Stimulated activated CD4-positive, alpha-beta T cell treated with anti-CD3 and anti-CD28 coated beads, Interleukin-15, amount 100 ng/mL, for 24 hours (primary cell): ENCODE data around the gene TSPAN9.

ENCODE experiments used
- DNase-seq: peaks from one replicate; pipeline ENCODE4 v3.0.0-alpha.2; 2020

TSPAN9 gene

DNA sequence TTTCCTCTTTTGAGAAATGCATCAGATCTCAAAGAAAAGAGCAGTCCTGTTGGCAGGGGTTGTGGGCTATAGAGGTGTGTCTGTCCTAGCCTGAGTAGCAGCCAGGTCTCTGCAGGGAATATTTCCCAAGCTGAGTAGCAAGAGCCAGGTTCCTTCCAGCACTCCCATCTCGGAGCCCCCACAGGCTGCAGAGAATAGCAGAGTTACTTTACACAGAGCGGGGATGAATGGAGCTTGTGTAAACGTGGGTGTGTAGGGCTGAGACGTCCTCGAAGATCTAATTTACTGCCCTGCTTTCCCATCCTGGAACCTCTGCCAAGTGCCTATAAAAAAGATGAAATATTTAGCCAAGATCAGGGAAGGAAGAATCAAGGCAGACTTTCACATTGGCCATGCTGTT is 156.6 kb downstream of the TSPAN9 start:
- no peak for DNase-seq

DNA sequence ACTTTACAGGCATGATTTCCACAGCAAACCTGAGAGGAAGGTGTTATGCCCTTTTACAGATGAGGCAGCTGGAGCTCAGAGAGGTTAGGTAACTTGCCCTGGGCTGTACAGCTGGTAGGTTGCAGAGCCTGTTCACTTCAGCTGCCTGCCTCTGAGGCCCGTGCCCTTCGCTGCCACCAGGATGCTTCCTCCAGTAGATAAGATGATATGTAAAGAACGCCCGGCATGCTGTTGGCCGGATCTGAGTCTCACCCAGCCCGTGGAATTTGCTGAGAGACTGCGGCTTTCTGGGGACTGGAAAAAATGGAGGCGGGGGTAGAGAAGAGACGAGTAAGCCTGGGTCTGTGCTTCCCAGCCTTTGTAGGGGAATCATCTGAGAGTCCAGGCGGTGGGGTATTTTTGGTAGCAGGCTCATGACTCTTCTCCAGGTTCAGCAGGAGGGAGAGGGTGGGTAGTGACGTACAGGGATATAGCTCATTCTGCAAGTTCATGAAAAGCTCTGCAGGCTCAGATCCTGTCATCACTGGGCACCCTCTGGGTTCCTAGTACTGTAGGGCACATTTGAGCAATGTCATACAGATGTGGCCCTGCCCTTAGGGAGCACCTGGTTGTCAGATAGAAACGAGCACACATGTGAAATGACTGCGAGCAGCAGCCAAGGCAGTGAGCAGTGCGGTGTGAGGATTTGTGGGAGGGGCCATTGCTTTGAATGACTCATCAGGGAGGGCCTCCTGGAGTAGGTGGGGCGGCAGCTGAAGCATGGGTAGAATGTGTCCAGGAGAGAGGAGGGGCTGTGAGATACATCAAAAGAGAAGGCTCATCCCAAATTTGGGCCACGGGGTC is 159.4 kb downstream of the TSPAN9 start:
- DNase-seq: peak; percentile 33

GRCh38 chr12:3238196-3238595 is 161.0 kb downstream of the TSPAN9 start:
- DNase-seq: no peak

- DNase-seq: no peak
Observed at GRCh38 chr12:3241621-3242020, 164.4 kb downstream of the TSPAN9 start.

- no peak for DNase-seq
Observed at GRCh38 chr12:3242199-3242863, 165.2 kb downstream of the TSPAN9 start.

DNA sequence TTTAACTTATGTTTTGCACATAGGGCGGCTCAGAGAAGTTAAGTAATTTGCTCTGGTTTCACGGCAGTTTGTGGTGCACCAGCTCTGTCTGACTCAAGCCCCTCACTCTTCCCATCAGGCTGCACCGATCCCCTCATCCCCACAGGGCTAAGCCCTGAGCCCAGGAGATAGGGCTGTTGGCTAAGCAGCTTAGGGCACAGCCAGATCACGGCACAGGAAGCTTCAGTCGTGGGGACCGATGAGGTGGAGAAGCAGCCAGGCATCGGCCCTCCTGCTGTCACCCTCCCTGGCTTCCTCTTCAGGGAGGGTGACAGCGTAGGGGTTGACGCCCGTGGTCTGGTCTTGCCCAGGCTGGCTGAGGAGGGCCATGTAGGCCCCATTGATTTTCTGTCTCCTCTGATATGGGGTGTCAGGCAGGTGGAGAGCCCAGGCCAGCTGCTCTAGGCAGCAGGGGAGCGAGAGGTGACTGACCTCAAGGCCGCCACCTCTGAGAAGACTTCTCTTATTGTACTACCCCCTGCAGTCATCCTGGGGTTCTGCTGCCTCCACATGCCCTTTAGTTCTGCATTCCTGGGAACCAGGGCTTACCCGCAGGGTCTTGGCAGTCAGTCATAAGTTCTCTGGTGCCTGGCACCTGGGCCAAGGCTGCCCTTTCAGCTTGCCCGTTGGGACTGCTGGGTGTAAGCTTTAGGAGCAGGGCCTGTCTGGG is 166.4 kb downstream of the TSPAN9 start:
- DNase-seq: no peak

- DNase-seq: no peak
Observed at GRCh38 chr12:3244219-3244750, 167.1 kb downstream of the TSPAN9 start.

GRCh38 chr12:3246253-3246652 is 169.1 kb downstream of the TSPAN9 start:
- DNase-seq: no peak

DNA sequence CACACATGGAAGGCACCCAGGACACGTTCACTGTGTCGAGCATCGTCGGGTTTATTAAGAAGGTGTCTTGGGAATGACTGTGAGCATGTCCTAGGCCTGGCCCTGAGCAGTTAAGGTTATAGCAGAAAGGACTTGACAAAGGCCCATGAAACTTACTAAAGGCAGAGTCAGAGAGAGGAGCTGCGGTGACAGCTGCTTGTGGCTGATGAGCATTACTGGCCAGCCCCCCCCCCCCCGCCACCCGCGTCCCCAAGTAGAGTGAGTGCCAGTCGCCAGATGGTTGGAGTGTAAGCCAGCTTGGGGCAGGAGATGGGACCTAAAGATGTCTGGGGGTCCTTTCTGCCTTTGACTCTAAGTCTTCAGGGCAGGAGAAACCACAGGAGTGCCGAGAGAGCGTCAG is 169.9 kb downstream of the TSPAN9 start:
- DNase-seq: no peak

DNA sequence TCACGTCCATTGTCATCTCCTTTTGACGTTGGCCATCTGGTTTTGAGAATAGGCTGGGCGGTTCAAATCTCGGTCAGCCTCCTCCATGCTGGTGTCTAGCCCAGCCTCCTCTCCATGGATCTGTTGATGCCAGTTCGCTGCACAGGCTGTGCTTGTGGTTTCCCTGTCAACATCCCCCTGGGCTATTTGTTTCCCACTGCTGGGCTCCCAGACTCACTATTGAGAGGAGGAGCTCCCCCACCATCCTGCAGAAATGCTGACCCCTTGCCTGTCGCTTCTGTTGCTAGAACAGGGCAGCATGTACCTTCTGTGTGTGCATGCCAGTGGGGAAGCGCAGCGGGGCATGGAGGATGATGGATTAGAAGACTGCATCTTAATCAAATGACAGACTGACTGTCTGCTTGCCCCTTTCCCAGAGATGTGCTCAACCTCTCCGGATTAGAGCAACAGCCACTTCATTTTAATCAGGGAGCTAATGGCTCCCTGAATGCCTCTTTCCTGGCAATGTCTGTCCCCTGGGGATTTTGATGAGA is 170.5 kb downstream of the TSPAN9 start:
- DNase-seq: no peak

- no peak for DNase-seq
Observed at GRCh38 chr12:3249081-3249800, 172.1 kb downstream of the TSPAN9 start.

- no peak for DNase-seq
Observed at GRCh38 chr12:3250034-3250433, 172.9 kb downstream of the TSPAN9 start.

GRCh38 chr12:3250576-3250975 is 173.4 kb downstream of the TSPAN9 start:
- no peak for DNase-seq

GRCh38 chr12:3251067-3251466 is 173.9 kb downstream of the TSPAN9 start:
- DNase-seq: no peak

GRCh38 chr12:3251691-3252090 is 174.5 kb downstream of the TSPAN9 start:
- DNase-seq: no peak

- no peak for DNase-seq
Observed at GRCh38 chr12:3252450-3252891, 175.3 kb downstream of the TSPAN9 start.

DNA sequence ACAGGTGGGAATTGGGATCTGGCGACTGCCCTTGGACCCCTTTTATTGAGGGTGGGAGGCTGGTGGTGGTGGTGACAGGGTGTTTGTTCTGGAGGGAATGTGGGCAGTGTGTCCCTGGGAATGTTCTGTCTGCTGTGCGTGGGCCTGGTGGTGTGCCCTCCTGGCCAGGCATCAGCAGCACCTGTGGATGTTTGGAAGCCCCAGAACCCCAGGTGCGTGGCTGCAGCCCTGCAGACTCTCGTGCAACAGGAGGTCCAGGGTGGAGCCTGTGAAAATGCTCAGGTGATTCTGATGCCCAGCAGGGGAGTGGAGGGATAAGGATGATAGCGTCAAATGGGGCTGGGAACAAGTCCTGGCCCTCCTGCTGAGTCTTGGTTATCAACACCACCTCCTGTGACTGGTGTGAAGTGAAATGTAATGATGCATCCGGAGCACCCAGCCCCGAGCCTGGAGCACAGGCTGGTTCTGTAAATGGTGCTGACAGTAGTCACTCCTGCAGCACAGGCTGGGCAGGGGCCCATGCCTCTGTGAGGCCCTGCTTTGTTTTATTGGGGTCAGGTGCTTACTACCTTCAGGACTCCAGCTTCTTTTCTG is 176.6 kb downstream of the TSPAN9 start:
- no peak for DNase-seq

DNA sequence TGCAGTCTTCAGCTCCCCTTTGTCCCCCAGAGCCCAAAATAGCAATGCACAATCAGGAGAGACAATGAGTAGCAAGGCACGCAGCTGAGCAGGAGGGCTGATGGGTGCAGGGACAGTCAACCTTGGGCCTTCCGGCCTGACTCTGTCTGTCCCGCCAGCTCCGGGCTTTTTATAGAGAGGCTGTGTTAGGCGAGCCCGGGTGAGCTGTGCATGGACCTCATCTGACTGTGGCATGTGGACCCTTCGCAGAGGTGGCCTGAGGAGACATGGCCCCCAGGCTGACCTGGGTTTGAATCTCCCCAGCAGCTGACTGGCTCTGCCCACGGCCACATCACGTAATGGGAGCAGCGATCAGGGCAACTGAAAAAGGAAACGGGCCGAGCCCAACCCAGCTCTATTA is 177.9 kb downstream of the TSPAN9 start:
- no peak for DNase-seq

DNA sequence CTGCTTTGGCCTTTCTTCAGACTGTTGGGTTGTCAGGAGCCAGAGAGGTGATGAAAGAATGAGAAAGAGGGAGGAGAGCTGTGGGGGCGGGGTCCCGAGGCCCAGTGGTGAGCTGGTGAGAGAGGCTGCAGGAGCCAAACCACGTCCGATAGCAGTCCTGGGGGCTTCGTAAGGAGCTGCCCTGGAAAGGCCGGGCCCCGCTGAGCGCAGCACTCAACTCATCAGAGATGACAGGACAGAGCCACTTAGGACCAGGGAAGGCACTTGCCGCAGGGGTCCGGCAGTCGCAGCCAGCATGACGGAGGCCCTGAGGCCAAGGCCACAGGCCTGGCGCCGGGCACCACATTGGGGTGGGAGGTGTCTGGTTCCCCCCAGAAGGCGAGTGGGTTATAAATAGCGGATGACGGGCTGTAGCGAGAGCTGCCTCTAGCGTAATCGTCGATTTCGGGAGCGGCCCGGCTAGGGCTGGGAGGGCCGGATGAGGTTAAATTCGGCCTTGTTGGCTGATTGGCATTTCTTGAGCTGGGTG is 179.0 kb downstream of the TSPAN9 start:
- no peak for DNase-seq

- no peak for DNase-seq
Observed at GRCh38 chr12:3257411-3257810, 180.2 kb downstream of the TSPAN9 start.

- DNase-seq: no peak
Observed at GRCh38 chr12:3259973-3260372, 182.8 kb downstream of the TSPAN9 start.
